Stimulated activated CD4-positive, alpha-beta T cell treated with anti-CD3 and anti-CD28 coated beads, TNF-alpha, amount 100 ng/mL, for 24 hours (primary cell): ENCODE data around the gene KRTAP12-3.
"Not testable (repeated sequence)": the region's sequence is repeated elsewhere in the genome, so short reads cannot be mapped to it uniquely, and the experiment has no call there.

Experiments
- DNase-seq, 3 experiments: peaks; one replicate each; pipeline ENCODE4 v3.0.0-alpha.2; 2020; ENCODE audit warnings: low read depth in 3 of 3

KRTAP12-3 gene

DNA sequence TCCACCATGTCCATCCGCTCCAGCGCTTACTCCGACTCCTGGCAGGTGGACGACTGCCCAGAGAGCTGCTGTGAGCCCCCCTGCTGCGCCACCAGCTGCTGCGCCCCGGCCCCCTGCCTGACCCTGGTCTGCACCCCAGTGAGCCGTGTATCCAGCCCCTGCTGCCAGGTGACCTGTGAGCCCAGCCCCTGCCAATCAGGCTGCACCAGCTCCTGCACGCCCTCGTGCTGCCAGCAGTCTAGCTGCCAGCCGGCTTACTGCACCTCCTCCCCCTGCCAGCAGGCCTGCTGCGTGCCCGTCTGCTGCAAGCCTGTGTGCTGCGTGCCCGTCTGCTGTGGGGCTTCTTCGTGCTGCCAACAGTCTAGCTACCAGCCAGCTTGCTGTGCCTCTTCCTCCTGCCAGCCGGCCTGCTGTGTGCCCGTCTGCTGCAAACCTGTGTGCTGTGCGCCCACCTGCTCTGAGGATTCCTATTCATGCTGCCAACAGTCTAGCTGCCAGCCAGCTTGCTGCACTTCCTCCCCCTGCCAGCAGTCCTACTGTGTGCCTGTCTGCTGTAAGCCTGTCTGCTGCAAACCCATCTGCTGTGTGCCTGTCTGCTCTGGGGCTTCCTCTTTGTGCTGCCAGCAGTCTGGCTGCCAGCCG is 30.4 kb upstream of the KRTAP12-3 start:
- not testable (repeated sequence) for DNase-seq

DNA sequence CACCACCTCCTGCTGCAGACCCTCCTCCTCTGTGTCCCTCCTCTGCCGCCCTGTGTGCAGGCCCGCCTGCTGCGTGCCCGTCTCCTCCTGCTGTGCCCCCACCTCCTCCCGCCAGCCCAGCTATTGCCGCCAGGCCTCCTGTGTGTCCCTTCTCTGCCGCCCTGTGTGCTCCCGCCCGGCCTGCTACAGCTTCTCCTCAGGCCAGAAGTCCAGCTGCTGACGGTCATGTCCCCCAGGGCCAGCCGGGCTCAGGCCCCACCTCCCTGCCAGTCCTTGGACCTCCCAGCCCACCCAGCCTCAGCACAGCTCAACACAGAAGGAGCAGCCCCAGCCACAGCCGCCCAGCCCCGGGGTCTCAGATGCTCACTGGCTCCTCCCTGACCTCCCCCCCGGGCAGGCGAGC is 29.9 kb upstream of the KRTAP12-3 start:
- DNase-seq = not testable (repeated sequence)

DNA sequence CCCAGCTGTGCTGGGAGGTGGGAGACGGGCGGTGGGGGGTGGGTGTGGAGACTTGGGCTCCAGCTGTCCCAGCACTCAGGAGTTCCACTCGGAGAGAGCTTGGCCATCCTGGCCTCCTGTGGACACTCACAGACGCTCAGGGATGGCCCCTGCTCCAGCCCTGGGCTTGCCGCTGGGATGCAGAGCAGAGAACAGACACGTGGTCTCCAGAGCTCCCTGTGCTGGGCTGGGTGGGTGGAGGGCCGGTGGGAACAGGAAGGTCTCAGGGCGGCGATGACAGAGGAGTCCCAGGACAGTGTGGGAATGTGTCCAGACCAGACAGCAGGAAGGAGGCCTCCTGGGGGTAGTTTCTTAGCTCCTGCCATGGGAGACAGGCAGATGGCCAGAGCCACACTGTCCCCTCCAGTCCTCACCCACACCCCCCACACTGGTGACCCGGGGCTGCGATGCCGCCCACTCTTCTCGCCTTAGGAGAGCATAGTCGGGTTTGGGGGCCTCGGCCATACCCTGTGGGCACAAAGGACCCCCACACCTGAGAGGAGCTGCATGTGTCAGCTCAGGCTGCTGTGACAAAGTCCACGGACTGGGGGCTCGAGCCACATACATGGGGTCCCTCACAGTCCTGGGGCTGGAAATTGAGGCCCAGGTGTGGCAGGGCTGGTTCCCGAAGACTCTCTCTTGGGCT is 28.9 kb upstream of the KRTAP12-3 start:
- DNase-seq = no peak

DNA sequence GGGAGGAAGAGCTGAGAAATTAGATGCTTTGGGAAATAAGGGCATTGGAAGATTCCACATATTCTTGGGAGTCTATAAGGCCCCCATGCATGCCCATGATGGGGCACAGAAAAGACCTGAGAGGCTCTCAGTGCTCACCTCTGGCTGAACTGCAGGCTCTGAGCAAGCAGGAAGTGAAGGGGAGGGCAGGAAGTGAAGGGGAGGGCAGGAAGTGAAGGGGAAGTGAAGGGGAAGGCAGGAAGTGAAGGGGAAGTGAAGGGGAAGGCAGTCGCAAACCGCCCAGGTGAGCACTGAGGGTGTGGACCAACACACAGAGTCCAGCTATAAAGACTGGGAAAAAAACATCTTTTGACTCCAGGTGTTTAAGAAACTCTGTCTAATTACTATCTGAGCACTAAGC is 27.3 kb upstream of the KRTAP12-3 start:
- no peak for DNase-seq

DNA sequence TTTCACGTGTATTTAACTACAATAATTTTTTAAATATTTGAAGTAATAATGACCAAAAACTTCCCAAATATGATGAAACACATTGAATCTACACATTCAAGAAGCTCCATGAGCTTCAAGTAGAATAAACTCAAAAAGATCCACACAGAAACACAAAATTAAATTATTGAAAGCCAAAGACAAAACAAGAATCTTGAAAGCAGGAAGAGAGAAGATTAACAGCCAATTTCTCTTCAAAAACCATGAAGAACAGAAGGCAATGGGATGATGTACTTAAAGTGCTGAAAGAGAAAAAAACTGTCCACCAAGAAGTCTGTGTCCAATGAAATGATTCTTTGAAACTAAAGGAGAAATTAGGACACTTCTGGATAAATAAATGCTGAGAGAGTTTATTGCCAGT is 25.7 kb upstream of the KRTAP12-3 start:
- DNase-seq = no peak

DNA sequence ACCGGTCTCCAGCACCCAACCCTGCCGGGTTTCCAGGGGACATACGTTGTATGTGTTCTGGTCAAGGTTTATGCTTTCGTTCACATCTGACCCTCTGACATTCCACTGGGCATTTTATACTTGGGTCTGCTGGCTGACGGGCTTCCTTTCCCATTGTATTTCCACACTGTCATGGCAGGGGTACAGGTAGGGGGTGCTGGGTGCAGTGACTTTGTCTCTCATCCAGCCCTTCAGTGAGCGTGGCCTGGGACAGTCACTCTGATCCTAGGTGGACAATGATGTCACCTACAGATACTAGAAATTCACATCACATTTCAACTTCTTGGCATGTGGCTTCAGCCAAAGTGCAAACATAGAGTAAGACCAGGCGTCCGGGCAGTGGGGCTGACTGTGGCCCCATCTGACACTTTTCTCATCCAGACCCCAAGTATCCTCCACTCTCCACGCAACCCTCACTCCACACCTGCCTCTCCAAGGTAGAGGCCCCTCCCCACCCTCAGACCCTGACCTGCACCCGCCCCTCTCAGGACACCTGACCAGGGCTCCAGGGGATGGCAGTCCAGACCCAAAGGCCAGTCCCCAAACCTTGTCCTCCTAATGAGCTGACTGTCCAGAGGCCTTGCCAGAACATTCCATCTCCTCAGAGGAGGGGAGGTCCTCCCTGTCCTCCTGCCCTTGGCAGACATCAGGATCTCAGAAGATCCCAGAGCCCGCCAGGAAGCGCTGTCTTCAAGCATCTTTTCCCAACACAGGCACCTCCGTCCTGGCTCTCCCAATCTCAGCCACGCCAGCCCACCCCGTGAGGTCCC is 21.3 kb upstream of the KRTAP12-3 start:
- DNase-seq = no peak

DNA sequence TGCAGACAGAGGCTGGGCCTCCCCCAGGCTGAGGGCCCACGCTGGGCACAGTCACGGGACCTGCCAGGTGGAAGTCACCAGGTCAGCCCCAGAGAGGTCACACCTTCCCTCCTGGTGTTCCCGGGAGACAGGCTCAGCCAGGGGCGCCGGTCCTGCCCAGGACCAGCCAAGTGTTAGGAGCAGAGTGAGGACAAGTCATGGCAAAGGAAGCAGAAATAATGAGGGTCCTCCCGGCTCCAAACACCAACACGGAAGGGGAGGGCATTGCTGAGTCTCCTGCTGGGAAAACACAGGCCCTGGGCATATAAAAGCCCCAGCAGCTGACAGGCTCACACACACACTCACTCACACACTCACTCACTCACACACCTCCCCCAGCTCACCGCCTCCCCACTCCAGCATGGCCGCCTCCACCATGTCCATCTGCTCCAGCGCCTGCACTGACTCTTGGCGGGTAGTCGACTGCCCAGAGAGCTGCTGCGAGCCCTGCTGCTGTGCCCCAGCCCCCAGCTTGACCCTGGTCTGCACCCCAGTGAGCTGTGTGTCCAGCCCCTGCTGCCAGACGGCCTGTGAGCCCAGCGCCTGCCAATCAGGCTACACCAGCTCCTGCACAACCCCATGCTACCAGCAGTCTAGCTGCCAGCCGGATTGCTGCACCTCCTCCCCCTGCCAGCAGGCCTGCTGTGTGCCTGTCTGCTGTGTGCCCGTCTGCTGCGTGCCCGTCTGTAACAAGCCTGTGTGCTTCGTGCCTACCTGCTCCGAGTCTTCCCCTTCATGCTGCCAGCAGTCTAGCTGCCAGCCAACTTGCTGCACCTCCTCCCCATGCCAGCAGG is 20.5 kb upstream of the KRTAP12-3 start, which contains the start of gene KRTAP10-10:
Gene KRTAP10-10 (plus strand): TSS at position 339 of the 833 bp plus-strand sequence. CDS start 62 bp downstream, at position 401.
- no peak for DNase-seq

DNA sequence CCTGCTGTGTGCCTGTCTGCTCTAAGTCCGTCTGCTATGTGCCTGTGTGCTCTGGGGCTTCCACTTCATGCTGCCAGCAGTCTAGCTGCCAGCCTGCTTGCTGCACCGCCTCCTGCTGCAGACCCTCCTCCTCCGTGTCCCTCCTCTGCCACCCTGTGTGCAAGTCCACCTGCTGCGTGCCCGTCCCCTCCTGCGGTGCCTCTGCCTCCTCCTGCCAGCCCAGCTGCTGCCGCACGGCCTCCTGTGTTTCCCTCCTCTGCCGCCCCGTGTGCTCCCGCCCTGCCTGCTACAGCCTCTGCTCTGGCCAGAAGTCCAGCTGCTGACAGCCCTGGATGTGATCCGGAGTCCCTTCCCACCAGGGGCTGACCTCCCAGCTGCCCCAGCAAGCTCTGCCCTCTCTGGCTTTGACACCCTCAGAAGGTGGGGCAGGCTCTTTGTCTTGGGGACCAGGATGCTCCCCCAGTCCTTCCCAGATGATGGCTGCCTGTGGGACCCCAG is 19.8 kb upstream of the KRTAP12-3 start:
- DNase-seq = not testable (repeated sequence)

DNA sequence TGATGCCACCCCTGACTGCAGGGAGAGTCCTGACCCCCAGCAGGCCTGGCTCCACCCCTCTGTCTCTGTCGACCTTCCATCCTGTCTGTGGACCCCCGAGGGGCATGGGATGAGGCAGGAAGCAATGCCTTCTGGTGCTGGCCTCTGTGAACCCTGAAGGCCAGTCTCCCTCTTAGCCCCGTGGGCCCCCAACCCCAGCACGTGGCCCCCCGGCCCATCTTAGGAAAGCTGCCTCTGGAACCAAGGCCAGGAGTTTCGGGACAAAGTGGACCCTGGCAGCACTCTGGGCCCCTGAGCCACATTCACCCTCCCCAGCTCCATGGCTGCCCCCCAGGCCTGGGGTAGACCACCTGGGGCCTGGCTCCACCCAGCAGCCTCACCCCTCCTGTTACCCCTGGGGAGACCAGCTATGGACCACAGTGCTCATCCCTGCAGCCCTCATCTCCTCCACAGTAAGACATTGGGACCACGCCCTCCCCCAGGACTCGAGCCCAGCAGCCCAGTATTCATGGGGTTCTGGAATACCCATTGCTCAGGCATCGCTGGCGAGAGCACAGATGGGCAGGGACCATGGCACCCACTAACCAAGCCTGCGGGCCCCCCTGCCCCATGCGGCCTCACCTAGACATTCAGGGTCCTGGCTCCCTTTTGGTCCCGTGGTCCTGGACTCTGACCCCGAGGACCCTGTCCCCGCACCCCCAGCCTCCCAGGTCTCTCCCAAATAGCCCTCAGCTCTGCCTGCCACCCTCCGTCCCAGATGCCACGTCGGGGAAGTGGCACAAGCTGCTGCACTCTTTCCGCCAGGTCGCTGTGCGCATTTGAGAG is 19.0 kb upstream of the KRTAP12-3 start:
- DNase-seq = not testable (repeated sequence)

DNA sequence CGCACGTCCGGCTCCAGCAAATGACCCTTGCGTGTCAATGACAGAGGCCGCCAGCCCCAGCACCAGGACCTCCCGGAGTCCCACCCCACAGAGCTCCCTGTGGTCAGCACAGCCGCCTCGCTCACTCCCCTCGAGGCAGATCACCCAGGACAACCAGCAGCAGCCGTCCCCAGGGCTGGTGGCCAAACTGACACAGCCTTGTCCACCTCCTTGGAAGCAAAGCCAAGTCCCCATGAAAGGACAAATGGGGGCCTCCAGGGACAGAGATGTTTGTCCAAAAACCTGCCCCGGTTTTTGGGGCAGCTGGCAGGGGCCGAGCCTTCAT is 18.4 kb upstream of the KRTAP12-3 start:
- DNase-seq = no peak

DNA sequence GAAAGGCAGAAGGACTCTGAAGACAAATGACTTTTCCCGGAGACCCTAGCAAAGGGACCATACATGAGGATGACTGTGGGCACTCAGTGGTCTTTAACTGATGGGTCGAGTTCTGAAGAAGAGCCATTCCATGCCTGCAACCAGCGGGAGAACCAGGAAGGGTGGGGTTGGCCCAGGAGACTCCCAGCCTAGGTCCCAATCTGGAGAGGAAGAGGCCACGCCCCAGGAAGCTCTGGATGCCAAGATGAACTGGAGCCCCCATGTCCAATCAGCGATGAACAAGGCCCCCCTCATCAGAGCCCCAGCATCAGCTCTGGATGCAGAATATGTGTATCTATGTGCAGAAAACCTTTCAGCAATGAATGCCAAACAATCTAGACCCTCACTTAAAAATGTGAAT is 17.0 kb upstream of the KRTAP12-3 start:
- no peak for DNase-seq

DNA sequence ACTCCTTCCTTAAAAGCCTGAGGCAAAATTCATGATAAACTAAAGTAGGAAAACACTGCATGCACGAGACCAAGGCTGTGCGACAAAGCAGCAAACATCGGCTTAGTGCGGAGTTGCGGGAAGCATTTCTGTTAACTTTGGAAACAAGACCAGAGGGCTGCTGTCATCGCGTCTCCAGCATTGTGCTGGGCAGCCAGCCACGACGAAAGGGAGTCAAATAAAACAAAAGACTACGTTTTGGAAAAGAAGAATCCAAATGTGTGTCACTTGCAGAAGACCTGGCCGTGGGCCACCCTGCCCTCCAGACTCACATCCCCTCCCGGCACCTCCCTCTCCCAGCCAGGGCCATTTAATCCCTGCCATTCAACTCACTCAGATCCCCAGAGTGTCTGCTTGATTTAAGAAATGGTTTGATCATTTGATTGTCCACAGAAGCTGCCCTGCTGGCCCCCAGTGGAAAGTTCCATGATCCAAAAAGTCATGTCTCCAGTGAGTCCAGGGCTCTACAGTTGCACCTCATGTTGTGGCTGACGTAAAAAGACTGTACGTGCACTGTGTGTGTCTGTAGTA is 13.9 kb upstream of the KRTAP12-3 start:
- DNase-seq = no peak

DNA sequence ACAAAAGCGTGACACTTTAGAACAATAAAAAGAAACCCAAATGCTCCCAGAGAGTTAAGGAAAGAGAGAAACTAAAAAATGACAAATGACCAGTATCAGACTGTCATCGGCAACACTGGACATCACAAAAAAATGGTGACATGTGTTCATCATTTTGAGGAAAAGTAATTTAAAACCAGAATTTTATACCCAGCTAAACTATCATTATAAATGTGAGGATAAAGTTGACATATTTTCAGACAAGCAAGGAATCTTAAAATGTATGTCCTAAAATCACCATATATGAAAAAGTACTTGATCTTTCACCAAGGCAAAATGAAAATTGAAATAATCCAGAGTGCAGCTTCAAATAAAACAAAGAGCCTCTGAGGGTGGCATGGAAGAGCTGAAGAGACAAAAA is 12.9 kb upstream of the KRTAP12-3 start:
- no peak for DNase-seq

DNA sequence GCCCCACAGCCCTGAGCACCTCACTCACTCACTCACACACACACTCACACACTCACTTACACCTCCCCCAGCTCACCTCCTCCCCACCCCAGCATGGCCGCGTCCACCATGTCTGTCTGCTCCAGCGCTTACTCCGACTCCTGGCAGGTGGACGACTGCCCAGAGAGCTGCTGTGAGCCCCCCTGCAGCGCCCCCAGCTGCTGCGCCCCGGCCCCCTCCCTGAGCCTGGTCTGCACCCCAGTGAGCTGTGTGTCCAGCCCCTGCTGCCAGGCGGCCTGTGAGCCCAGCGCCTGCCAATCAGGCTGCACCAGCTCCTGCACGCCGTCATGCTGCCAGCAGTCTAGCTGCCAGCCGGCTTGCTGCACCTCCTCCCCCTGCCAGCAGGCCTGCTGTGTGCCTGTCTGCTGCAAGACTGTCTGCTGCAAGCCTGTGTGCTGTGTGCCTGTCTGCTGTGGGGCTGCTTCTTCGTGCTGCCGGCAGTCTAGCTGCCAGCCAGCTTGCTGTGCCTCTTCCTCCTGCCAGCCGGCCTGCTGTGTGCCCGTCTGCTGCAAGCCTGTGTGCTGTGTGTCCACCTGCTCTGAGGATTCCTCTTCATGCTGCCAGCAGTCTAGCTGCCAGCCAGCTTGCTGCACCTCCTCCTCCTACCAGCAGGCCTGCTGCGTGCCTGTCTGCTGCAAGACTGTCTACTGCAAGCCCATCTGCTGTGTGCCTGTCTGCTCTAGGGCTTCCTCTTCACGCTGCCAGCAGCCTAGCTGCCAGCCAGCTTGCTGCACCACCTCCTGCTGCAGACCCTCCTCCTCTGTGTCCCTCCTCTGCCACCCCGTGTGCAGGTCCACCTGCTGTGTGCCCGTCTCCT is 11.1 kb upstream of the KRTAP12-3 start, which contains the start of gene KRTAP10-11:
Gene KRTAP10-11 (plus strand): TSS at position 49 of the 856 bp plus-strand sequence. CDS start 45 bp downstream, at position 94.
- DNase-seq = not testable (repeated sequence)

DNA sequence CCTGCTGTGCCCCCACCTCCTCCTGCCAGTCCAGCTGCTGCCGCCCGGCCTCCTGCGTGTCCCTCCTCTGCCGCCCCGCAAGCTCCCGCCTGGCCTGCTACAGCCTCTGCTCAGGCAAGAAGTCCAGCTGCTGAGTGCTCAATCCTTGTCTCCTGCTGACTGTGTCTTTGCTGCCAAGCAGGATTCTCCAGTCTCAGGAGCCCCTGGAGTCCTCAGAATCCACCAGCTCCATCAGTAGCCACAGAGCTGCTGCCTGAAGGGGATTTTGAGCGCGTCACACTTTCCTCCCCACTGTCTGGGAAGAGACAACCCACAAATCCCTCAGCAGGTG is 10.5 kb upstream of the KRTAP12-3 start:
- no peak for DNase-seq

DNA sequence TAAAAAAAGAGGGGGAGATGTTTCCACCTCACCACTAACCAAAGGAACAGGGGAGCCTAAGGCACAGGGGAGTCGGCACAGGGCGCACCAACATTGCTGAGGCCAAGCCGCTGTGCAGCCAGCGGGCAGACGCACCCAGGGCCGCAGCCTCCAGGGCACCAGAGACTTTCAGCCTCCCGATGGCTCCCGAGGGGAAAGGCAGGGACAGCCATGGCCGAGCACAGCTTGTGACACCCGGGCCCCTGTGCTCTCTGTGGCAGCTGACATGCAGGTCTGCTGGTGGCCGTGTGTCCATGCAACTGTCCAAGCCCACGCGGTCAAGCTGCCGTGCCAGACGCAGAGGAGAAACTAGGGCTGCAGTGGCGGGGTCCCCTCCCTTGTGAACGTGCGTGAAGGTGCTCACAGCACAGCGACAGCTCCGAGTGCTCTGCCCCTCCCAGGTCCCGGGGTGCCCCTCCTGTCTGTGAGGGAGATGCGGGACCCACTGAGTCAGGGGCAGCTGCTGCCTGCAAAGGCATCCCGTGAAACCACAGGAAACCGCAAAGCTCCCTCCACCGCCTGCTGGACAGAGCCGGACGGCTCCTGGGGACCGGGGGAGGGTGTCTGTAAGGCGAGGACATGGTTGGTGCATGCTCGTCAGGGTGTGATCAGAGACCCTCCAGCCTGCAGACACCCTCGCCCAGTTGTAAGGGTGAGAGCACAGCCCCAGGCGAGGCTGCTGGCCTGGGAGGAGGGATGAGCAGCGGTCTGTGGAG is 9.0 kb upstream of the KRTAP12-3 start:
- DNase-seq = no peak

DNA sequence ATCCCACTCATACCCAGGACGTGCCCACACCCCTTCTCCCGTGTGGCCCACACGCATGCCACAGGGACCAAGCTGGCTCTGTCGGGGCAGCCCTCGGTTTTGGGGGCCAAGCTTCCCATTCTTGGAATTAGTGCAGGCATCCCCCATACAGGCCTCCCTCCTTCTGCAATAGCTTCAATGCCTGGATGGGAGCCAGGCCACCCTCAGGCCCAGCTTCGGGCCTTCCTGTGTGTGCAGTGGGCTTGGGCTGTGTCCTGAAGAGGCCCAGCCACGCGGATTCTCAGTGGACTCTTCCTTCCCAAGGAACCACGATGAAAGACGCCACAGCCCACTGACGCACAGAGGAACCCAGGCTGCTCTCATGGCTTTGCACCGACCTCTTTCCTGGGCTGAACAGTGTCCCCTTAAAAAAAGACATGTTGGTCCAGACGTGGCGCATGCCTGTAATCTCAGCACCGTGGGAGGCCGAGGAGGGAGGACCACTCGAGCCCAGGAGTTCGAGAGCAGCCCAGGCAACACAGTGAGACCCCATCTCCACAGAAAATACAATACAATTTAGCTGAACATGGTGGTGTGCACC is 8.1 kb upstream of the KRTAP12-3 start:
- DNase-seq = no peak

DNA sequence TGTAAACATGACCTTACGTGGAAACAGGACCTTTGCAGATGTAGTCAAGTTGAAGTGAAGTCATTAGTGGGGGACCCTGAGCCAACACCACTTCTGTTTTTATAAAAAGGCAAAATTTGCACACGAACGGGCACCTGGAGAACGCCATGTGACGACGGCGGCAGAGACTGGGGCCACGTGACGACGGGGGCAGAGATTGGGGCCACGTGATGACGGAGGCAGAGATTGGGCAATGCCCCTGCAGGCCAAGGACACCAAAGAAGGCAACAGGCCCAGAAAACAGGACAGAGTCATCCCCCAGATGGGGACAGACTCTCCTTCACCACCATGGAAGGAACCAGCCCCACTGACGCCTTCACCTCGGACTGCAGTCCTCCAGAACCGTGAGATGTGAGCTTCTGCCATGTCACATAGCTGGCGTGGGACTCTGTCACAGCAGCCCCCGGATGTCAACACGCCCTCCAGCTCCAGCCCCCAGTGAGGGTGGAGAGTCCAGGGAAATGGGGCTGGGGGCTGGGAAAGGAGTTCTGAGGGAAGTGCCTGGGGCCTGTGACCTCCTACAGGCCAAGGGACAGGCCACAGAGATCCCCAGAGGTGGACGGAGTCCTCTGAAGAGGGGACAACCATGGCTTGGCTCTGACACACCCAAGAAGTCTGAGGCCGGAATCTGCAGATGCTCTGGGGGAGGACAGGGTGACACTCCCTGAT is 7.3 kb upstream of the KRTAP12-3 start:
- DNase-seq = no peak
